Effector CD4-positive, alpha-beta T cell (primary cell): Measurements from ENCODE around the gene SPATS2.
A peak's percentile ranks its signal among the peaks of the same experiment; 100 is the strongest.

Experiments
- DNase-seq: peaks from one replicate; pipeline ENCODE4 v3.0.0-alpha.2; 2020

The SPATS2 gene

DNA sequence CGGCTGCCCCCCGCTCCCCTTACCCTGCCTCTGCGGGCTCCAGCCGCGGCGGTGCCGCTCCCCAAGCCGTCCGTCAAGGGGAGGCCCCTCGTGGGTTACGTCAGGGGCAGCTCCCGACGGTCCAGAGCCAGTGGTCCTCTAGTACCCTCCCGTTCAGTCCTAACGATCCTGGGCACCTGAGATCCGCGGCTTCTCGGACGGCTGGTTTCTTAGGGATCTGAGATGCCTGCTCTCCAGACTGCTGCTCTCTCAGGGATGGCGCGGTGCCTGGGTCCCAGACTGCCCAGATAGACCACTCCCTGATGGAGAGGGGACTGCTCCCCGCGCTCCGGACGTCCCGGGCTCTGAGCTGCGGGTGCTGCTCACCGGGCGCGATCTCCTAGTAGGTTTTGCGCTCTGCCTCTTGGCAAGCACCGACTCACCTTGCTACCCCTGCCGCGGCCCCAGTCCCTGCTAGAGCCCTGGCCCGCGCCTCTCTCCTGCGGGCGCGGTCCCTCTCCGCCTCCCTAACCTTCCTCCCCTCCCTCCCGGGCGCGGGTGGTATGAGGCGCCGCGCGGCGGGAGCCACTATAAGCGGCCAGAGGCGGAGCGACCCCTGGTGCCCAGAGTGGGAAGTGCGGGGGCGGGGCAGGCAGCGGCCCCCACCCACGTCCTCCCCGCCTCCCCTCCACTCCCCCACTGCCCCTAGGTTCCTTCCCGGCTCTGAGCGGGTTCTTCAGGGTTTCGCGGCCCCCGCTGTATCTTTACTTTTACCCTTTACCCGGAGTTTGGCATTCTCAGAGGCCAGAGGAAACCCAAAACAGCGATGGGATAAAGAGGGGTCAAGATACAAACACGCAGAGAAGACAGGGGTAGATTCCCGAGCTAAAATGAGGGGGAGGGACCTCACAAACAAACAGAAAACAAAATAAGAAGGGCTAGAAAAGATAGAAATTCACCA is 30.3 kb upstream of the SPATS2 start, which contains the start of gene C1QL4:
TSS of gene C1QL4 (minus strand) at position 544 of the 940 bp plus-strand sequence. CDS start 711 bp downstream, outside the sequence.
- DNase-seq, result peak; percentile 83

DNA sequence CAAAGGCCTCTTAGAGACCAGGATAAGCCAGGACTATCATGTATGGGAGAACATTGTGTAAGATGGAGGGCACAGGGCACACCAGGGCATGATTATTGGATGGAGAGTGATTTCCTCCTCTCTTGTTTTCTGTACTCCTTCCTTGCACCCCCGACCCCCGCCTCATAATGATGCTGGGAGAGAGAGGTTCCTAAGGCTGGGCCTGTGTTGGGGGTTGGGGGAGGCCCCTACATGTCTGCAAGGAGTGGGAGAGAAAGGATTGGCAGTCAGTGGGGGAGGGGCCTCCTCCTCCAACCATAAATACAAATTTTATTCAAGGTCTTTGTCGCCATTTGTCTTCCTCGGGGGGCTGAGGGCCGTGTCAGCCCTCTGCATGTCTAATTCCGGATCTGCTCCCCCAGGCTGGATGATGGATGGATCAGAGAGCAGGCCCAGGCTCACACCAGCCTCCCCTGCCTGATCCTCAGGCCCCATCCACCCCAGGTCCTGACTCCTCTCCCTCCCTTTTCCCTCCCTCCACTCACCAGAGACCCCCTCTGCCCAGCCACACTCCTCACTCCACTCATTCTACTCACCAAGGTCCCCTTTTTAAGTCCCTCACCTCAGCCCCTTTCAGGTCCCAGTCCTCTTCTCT is 28.3 kb upstream of the SPATS2 start:
- no peak for DNase-seq

DNA sequence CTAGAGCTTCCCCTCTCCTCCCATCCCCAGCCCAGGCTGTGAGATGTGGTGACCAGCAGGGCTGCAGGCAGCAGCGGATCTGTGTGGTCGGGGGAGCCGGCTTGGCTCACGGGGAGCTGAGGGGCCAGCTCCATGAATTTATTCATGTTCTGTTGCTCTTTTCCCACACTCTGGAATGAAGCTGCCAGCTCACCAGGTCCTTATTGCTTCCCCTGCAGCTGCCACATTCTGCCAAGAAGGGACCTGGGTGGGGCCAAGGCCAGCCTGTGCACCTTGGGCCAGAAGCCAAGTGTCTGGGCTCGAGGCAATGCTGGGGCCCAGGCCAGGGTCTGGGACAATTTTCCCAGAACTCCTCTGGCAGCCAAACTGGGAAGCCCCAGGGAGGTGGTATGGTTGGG is 27.8 kb upstream of the SPATS2 start:
- DNase-seq, result no peak

DNA sequence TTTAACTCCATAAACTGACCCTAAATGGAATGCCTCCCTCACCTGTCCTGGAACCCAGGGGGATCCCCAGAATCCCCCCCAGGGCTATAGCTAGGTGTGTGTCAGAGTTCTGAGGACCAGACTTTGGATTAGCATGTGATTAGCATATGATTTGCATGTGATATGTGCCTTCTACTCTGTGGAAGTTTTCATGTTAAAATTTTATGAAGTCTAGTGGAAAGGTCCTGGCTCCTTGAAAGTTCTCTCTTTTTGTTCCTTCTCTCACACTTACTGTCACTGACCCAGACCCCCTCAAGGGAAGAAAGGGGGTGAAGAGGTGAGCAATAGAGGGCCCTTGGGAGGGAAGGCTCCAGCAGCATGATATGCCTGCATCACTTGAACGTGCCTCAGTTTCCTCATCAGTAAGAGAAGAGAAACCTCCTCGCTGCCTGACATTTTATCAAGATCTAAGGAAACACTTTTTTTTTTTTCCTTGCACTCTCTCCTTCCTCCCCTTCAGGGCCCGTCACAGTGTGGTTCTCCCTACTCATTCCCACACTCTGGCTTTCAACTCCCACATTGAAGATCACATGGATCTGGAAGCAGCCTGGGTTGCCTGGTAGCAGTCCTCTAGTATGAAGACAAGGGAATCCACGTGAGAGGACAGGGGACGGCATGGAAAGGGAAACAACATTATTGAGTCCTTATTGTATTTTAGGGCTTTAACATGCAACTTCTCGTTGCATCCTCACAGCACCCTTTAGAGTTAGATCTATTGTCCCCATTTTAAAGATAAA is 27.0 kb upstream of the SPATS2 start:
- no peak for DNase-seq

DNA sequence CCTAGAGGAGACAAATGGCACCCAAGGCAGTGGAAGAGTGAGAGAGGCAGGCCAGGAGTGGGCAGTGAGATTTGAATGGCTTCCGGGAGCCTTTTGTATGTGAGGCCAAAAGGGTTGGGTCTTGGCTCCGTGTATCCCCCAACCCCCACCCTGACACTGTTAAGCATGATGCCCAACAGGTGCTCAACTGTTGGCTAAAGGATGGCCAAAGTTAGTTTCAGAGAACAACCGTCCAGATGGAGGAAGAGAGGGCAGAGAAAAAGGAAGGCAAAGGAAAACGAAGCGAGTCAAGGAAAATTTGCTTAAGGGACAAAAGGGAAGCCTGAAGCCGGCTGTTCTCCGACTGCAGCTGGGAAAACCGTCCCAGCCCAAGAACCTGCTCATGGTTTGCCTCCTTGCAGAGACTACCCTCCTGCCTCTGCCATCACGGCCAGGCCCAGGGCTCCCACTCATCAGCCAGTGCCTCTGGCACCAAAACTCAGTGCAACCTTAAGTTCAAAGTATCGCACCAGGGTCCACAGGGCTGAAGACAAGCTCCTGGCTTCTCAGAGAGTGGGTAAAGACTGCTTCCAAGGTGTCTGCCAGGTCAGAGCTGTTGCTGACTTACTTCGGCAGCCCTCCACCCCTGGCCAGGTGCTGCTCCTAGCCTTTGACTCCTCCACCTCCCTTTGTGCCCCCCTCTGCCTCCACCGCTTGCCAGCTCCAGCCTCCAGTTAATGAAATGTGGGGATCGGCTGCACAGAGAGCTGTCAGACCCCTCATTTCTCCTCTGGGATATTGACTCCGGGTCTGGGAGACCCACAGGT is 26.1 kb upstream of the SPATS2 start:
- DNase-seq, result no peak

DNA sequence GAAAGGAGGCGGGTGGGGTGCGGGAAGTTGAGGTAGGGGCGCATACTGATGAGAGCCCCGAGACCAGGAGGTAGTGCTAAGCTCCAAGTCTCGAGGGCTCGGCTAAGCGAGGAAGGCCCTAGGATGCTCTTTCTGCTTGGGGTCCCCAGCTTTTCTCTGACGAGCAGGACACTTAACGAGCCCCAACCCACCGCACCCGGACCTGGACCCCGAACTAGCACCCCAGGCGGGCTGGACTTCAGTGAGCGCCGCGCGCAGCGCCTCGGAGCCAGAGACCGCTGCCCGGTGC is 25.5 kb upstream of the SPATS2 start:
- DNase-seq, result no peak

DNA sequence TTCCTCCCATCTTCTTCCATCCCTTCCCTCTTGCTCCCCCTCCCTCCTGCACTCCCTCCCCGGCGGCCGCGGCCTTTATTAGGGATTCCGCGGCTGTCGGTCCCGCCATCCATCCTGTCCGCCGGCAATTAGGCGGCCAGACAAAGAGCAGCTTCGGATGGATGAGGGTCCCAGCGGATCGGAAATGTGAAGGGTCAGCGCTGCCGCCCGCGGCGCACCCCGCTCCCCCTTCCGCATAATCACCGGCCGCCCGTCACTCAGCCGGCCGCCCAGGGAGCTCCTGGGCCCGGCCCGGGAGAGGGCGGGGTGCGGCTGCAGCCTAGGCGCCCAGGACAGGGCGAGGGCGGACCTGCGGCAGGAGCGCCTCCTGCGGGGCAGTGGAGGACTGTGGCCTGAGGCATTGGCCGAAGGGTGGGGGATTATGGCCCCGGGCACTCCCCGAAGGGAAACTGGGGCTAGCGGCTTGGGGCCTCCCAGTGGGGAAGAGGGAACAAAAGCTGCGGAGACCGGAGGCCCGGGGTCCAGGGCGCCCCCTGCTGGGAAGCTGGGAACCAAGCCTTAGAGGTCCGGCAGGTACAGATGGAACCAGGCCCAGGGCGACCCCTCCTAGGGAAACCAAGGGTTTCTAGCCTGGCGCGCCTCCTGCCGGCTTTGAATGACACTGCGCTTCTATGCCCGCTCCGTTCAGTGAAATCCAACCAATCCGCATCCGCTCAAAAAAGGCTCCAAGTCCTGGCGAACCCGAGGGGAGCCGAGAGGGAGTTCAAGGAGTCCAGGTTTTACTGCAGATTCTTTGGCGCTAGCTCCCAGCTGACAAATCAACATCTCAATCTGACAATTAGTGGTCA is 25.0 kb upstream of the SPATS2 start:
- DNase-seq, result peak; percentile 59

DNA sequence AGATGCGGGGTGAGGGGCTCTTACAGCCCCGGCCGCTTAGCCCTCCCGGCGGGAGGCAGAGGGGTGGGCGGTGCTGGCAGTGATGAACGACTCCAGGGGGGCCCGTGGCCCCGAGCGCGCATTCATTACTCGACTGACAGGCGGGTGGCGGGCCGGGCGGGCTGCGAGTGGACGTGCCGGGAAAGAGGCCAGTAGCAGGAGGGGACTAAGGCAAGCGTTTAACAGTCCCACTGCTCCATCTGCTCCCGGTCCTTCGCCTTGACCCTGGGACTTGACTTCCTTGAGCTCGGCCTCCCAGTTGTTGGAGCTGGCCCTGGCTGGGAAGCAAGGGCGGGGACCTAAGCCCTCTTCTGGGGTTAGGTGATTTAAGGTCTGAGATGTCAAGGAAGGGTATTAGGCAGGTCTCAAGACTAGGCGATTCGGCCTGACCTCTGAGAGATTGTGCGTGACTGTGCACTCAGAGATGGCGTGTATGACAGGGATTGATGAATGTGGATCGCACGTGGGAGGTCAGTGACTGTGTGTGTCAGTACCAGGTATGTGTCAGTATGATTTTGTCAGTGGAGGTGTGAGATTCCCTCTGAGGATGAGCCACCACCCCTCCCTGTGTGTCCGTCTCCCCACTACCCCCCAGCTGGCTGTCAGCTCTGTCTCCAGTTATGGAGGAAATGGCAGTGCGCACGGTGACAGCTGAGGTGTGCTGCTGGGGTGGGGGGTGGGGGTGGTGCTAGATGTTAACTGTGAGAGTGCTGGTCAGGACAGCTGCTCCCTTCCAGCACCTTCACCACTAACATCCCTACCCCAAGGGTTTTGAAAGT is 24.1 kb upstream of the SPATS2 start:
- no peak for DNase-seq

DNA sequence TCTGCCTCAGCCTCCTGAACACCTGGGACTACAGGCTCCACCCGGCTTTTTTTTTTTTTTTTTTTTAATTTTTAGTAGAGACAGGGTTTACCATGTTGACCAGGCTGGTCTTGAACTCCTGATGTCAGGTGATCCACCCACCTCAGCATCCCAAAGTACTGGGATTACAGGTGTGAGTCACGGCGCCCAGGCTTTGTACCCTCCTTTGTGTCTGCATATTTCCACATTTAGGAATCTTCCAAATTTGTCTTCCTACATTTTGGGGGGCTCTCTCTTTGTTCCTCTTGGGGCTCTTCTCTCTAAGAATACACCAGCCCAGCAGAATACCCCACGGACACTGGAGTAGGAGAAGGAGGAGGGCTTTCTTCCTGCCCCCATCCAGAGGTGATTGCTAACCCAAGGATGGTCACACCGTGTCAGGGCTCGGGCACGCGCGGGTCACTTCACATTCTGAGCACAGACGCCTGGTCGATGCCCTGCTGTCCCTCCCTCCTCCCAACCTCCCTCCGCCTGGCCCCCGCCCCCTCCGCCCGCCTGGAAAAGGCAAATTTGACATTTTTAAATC is 22.7 kb upstream of the SPATS2 start:
- DNase-seq, result no peak

DNA sequence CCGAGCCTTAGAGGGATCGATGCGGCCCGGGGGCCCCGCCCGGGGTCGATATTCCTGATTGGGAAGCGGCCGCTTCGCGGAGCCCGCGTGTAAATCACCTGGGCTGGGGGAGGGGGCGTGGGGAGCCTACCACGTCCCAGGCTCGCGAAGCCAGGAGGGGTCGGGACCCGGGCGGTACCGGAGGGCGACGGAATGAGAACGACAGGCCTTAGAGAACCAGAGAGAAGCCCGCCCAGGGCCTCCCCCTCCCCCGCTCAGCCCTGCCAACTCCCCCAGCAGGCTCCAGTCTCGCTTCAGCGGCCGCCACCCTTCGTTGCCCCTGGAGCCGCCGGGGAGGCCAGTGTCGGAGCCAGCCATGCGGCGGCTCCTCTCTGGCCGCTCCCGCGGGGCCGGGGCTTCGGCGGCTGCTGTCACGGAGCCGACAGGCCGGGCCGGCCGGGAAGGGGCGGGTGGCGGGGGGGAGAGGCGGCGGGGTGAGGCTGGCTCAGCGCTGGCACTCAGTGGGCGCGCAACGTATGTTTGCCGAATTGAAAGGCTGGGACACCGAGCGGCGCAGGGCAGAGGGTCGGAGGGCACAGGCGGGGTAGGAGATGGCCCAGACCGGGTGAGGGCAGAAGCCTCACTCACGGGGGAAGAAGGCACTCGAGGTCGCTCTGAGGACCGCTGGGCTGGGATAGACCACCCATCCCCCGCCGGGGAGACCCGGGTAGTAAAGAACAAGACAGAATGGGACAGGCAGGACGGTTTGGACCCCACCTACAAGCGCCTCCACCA is 22.0 kb upstream of the SPATS2 start:
- DNase-seq, result no peak

DNA sequence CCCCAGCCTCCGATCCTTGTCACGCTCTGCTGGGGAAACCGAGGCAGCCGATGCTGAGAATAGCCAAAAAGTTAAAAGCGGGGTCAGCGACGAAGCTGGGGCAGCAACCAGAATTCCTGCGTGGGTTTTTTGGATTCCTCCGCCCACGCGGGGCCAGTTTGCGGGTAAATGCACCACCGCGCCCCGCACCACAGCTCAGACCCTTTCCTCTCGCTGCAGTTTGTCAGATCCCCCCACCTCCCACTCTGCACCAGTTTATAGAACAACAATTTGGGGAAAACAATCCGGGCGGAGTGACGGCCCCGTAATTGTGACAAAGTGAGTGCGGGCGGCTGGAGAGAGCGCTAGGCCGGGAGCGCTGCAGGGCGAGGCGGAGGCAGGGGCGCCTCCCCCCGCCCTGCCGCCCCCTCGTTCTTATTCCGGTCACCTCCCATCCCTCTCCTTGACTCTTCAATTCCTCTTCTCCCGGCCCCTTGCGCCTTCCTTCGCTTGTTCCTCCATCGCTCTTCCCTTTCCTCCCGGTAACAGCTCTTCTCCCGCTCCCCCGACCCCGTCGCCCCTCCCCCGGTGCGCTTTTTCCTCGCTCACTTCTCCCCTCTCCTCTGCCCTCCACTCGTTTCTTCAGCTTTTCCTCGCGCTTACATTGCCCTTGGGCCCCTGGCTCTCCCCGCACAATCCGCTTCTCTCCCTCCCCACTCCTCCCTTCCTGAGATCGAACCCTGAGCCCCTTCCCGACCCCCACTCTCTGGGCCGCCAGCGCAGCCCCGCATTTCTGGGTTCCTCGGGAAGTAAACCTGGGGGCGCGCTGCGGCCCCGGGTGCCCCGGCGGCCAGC is 21.2 kb upstream of the SPATS2 start:
- no peak for DNase-seq

DNA sequence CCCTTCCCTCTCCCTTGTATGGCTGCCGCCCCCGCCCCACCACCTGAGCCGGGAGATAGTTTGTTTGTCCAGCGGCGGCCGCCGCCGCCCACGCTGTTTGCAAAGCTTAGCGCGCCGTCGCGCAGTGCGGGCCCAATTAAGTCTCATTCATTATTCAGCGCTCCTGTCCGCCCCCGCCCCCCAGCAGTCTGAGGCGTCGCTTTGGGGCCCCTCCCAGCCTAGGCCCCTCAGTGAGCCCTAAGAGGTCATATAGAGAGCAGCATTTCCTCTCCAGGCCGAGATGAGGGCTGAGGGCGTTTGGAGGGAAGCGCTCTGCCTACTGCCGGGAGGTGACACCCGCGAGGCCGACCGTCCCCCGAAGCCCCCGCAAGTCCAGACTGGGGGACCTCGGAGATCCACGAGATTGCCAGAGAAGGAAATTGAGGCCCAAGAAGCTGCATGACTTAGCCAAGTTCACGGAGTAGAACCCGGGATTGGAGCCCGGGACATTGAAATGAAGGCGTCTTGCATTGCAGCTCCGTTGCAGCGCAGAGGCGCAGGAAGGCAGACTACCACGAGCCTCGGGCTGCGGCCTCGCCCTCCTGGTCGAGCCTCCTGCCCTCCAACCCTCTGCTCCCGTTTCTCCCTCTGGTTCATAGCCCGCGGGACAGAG is 20.5 kb upstream of the SPATS2 start, which contains the start of gene DNAJC22:
TSS of gene DNAJC22 (plus strand) at position 230 of the 652 bp plus-strand sequence. CDS start 1,985 bp downstream, outside the sequence.
- no peak for DNase-seq

DNA sequence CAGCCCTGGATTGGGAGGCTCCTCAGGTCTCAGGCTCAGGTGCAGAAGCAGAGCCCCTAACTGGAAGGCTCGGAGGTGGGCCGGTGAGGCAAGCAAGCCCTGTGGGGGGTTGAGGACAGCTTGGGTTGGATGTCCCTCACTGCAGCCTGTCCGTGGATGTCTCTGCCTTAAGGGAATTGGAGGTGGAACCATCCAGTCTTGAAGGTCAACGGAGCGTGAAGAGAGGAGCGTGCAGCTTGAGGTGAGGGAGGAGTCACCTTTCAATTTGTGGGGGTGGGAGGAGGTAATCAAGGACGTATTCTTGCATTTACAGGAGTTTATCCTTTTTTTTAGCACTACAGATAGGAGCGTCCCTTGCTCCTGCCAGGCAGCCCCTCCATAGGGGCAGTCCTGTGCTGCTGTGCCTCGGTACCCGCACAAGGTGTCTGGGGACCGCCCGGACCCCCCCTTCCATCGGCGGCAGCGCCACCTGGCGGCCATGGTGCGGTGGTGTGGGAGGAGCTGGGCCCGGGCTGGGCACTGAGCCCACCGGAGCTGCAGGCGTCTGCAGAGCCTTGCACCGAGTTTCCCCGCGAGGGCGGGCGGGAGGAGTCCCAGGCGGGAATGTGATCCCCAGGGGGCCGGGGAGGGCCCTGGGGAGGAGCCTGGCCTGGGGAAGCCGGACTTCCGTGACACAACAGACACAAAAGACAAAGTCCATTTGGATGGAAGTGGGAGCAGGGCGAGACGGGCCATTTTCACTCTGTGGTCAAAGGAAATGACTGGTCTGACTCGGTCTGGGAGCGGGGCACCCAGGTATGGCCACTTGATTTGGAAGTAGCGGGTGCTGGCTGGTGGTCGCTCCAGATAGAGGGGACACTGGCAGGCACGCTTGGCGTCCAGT is 19.7 kb upstream of the SPATS2 start:
- peak; percentile 72 for DNase-seq

DNA sequence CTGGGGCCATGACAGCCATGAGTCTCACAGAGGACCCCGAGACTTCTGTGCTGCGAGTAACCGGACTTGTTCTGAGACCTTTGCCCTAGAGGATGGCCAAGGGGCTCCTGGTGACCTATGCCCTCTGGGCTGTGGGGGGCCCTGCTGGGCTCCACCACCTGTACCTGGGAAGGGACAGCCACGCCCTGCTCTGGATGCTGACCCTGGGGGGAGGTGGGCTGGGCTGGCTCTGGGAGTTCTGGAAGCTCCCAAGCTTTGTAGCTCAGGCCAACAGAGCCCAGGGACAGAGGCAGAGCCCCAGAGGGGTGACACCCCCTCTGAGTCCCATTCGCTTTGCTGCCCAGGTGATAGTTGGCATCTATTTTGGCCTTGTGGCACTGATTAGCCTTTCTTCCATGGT is 18.5 kb upstream of the SPATS2 start:
- DNase-seq, result no peak

DNA sequence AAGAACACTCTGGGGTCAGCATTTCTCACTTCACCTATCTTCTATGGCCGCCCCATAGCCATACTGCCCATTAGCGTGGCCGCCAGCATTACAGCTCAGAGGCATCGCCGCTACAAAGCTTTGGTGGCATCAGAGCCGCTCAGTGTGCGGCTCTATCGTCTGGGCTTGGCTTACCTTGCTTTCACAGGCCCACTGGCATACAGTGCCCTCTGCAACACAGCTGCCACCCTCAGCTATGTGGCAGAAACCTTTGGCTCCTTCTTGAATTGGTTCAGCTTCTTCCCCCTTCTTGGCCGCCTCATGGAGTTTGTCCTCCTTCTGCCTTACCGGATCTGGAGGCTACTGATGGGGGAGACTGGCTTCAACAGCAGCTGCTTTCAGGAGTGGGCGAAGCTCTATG is 18.0 kb upstream of the SPATS2 start:
- no peak for DNase-seq

DNA sequence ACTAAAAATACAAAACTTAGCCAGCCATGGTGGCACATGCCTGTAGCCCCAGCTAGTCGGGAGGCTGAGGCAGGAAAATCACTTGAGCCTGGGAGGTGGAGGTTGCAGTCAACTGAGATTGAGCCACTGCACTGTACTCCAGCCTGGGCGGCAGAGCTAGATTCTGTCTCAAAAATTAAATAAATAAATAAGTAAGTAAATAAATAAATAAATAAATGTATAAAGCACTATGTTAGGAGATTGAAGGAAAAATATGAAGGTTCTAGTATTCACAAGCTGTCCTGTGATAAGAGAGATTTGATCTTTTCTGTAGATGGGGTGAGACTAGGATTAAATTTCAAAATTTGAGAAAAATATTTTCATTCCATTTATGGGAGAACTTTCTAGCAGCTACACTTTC is 14.9 kb upstream of the SPATS2 start:
- no peak for DNase-seq

DNA sequence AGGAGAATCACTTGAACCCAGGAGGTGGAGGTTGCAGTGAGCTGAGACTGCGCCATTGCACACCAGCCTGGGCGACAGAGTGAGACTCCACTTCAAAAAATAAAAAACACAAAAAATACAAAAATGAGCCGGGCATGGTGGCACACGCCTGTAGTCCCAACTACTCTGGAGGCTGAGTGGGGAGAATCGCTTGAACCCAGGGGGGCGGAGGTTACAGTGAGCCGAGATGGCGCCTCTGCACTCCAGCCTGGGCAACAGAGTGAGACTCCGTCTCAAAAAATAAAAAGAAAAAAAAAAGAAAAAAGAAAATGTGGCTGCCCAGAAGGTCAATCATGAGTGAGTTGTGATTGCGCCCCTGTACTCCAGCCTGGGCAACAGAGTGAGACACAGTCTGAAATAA is 11.3 kb upstream of the SPATS2 start:
- no peak for DNase-seq
